ENCODE results near the gene PPAT.
"Not testable (repeated sequence)": the region's sequence is repeated elsewhere in the genome, so short reads cannot be mapped to it uniquely, and the experiment has no call there.

PPAT gene

DNA sequence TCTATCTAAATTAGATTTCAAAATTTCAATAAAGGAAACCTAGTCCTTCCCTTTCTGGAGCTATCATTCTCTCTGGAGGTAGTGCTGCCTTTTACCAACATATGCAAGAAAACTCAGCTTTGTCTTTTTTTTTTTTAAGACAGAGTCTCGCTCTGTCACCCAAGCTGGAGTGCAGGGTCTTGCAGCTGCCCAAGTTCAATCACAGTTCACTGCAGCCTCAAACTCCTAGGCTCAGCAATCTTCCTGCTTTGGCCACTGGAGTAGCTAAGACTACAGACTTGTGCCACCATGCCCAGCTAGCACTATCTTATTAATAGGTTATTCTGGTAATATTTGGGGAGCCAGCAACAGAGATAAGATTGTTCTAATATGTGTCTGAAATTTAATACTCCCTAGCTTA lies 60.5 kb downstream of the PPAT start:
- Histone ChIP-seq H3K4me1 (ENCODE audit: control insufficient read depth in 1 of 2, insufficient read depth in 1 of 2, low read depth in 1 of 2, low read length in 1 of 2) (no peaks in the 10 kb centered on the region), H3K27me3 (no peaks in the 10 kb centered on the region), H3K36me3 (peaks cover 7% of the 10 kb centered on the region), H3K9me3 (no peaks in the 10 kb centered on the region), H3K27ac (no peak overlapping the region), H3K4me3 (ENCODE audit: low read depth in 1 of 2, low read length in 1 of 2) (no peak overlapping the region)
- TF ChIP-seq, protein P1, sequence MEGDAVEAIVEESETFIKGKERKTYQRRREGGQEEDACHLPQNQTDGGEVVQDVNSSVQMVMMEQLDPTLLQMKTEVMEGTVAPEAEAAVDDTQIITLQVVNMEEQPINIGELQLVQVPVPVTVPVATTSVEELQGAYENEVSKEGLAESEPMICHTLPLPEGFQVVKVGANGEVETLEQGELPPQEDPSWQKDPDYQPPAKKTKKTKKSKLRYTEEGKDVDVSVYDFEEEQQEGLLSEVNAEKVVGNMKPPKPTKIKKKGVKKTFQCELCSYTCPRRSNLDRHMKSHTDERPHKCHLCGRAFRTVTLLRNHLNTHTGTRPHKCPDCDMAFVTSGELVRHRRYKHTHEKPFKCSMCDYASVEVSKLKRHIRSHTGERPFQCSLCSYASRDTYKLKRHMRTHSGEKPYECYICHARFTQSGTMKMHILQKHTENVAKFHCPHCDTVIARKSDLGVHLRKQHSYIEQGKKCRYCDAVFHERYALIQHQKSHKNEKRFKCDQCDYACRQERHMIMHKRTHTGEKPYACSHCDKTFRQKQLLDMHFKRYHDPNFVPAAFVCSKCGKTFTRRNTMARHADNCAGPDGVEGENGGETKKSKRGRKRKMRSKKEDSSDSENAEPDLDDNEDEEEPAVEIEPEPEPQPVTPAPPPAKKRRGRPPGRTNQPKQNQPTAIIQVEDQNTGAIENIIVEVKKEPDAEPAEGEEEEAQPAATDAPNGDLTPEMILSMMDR (IDR thresholded peaks at IDR 0.05): no peak

DNA sequence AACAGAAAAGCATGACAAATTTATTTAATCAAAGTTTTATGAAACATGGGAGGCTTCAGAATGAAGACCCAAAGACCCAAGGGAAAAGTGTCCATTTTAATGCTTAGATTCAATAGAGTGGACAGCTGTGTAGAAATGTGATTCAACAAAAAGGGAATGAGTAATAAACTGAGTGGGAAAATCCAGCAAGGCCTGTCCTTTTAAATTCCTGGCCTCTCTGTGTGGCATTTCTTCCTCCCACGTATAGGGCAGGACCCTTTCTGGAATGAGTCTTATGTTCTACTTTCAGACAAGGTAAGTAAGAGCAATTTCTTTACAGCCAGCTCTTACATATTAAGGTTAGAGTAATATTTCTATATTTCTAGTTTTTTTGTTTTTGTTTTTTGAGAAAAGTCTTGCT lies 62.6 kb downstream of the PPAT start:
- Histone ChIP-seq H3K27me3 (no peaks in the 10 kb centered on the region), H3K27ac (no peak overlapping the region), H3K9me3 (no peaks in the 10 kb centered on the region), H3K4me1 (ENCODE audit: control insufficient read depth in 1 of 2, insufficient read depth in 1 of 2, low read depth in 1 of 2, low read length in 1 of 2) (no peaks in the 10 kb centered on the region), H3K4me3 (ENCODE audit: low read depth in 1 of 2, low read length in 1 of 2) (no peak overlapping the region), H3K36me3 (peaks cover 7% of the 10 kb centered on the region)
- TF ChIP-seq, protein P1 (IDR thresholded peaks at IDR 0.05): no peak

DNA sequence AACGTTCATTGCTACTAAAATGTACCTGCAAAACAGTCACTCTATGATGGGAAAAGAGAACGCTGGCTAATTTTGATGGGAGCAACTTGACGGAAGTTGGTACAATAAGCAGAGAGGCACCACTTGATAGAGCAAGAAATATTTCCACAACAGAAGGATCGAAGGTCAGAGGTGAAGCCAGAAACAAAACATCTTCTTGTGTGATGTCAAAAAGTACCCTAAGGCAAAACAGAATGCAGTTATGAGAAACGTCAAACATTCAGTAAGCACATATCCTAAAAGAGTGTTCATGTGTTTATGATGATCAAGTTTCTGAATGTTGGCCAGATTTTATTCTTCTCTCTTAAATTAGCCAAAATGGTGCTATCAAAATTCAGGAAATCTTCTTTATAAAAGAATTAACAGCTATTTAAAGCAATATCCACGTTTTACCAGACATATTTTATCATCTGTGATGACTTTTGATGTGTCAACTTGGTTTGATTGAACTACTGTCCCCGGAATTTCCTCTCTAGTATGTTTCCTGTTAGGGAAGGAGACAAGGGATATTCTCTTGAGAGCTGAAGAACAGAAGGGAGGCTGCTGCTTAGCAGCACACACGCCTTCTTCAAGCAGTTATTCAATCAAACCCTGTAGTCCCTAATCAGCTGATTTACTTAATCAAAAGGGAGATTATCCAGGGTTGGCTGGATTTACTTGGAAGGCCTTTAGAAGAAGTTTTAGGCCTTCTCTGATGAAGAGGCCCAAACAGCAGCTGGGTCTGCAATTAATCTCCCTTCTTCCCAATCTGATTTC lies 63.8 kb downstream of the PPAT start:
- Histone ChIP-seq H3K36me3 (peaks cover 7% of the 10 kb centered on the region), H3K4me1 (ENCODE audit: control insufficient read depth in 1 of 2, insufficient read depth in 1 of 2, low read depth in 1 of 2, low read length in 1 of 2) (no peaks in the 10 kb centered on the region), H3K27ac (no peak overlapping the region), H3K9me3 (no peaks in the 10 kb centered on the region), H3K27me3 (no peaks in the 10 kb centered on the region), H3K4me3 (ENCODE audit: low read depth in 1 of 2, low read length in 1 of 2) (no peak overlapping the region)
- TF ChIP-seq, protein P1 (IDR thresholded peaks at IDR 0.05): no peak

DNA sequence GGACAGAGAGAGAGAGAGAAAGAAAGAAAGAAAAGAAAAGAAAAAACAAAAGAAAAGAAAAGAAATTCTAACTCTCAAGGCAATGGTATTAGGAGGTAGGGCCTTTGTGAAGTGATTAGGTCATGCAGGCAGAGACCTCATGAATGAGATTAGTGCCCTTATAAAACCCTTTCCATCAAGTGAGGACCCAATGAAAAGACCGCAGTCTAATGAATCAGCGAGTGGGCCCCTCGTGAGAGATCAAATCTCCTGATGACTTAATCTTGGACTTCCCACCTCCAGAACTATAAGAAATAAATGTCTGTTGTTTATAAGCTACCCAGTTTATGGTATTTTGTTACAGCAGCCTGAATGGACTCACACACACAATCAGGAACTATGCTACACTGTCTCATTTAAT lies 65.0 kb downstream of the PPAT start:
- no peaks in the 10 kb centered on the region for H3K4me1 ChIP-seq (ENCODE audit: control insufficient read depth in 1 of 2, insufficient read depth in 1 of 2, low read depth in 1 of 2, low read length in 1 of 2)
- H3K9me3 ChIP-seq: no peaks in the 10 kb centered on the region
- H3K27ac ChIP-seq: no peak overlapping the region
- no peak overlapping the region for H3K4me3 ChIP-seq (ENCODE audit: low read depth in 1 of 2, low read length in 1 of 2)
- no peaks in the 10 kb centered on the region for H3K27me3 ChIP-seq
- peaks cover 7% of the 10 kb centered on the region for H3K36me3 ChIP-seq
- TF ChIP-seq, protein P1 (IDR thresholded peaks at IDR 0.05): no peak

DNA sequence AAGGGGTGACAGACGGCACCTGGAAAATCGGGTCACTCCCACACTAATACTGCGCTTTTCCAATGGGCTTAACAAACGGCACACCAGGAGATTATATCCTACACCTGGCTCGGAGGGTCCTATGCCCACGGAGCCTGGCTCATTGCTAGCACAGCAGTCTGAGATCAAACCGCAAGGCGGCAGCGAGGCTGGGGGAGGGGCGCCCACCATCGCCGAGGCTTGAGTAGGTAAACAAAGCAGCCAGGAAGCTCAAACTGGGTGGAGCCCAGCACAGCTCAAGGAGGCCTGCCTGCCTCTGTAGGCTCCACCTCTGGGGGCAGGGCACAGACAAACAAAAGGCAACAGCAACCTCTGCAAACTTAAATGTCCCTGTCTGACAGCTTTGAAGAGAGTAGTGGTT lies 72.4 kb downstream of the PPAT start:
- not testable (repeated sequence) for H3K36me3 ChIP-seq; H3K27me3 ChIP-seq; H3K27ac ChIP-seq; H3K4me1 ChIP-seq (ENCODE audit: control insufficient read depth in 1 of 2, insufficient read depth in 1 of 2, low read depth in 1 of 2, low read length in 1 of 2); H3K9me3 ChIP-seq; H3K4me3 ChIP-seq (ENCODE audit: low read depth in 1 of 2, low read length in 1 of 2)

DNA sequence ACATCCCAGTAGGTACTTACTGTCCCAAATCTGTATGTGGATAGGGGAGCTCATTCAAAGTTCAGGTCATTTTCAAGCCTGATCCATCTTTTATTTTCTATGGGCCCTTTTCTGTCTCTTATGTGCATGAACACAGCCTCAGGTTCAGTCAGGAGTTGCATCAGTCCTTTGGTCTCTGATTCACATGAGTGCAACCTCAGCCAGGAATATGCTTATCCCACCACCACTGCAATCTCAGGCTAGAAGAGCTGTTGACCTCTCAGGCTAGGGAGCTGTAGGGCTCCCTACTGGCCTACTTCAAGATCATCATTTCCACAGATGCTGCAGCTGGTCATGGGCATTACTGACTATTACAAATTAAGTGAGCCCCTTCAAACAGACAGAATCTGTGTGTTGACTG lies 75.3 kb downstream of the PPAT start:
- no peaks in the 10 kb centered on the region for H3K27me3 ChIP-seq
- TF ChIP-seq, protein P1 (IDR thresholded peaks at IDR 0.05): no peak
- H3K36me3 ChIP-seq: peaks cover 2% of the 10 kb centered on the region
- H3K9me3 ChIP-seq: no peaks in the 10 kb centered on the region
- no peak overlapping the region for H3K4me3 ChIP-seq (ENCODE audit: low read depth in 1 of 2, low read length in 1 of 2)
- no peak overlapping the region for H3K27ac ChIP-seq
- H3K4me1 ChIP-seq (ENCODE audit: control insufficient read depth in 1 of 2, insufficient read depth in 1 of 2, low read depth in 1 of 2, low read length in 1 of 2): no peaks in the 10 kb centered on the region

Measured in neutrophil (primary cell).